ENCODE data around the gene CHRNB2.

The CHRNB2 gene

GRCh38 chr1:154619181-154619948 is 51.8 kb downstream of the CHRNB2 start:
- ChIA-PET POLR2A (no interaction called here), CTCF (interaction anchor here (2.0 kb wide), 1 partner anchor 60 kb away, joined by 5 read pairs; no protein-coding TSS in a partner anchor)
- DNase-seq (ENCODE audit: extremely low spot score): no peak
- no peak for TF ChIP-seq CTCF (IDR thresholded peaks at IDR 0.05; ENCODE audit: control extremely low read depth, extremely low read depth, low read depth, missing control alignments)

- DNase-seq (ENCODE audit: extremely low spot score): no peak
- TF ChIP-seq CTCF (IDR thresholded peaks at IDR 0.05; ENCODE audit: control extremely low read depth, extremely low read depth, low read depth, missing control alignments): no peak
- CTCF ChIA-PET: interaction anchor here (1.1 to 1.3 kb wide), 3 partner anchors 11 to 323 kb away, joined by 3 to 6 read pairs (median 3); no protein-coding TSS in a partner anchor
- POLR2A ChIA-PET: no interaction called here
Measured at GRCh38 chr1:154620751-154621150, 53.2 kb downstream of the CHRNB2 start.

GRCh38 chr1:154621875-154622274 is 54.3 kb downstream of the CHRNB2 start:
- DNase-seq (ENCODE audit: extremely low spot score): no peak
- no peak for TF ChIP-seq CTCF (IDR thresholded peaks at IDR 0.05; ENCODE audit: control extremely low read depth, extremely low read depth, low read depth, missing control alignments)
- ChIA-PET CTCF (interaction anchor here (1.2 kb wide), 1 partner anchor 12 kb away, joined by 4 read pairs; no protein-coding TSS in a partner anchor), POLR2A (no interaction called here)

- no peak for TF ChIP-seq CTCF (IDR thresholded peaks at IDR 0.05; ENCODE audit: control extremely low read depth, extremely low read depth, low read depth, missing control alignments)
- no peak for DNase-seq (ENCODE audit: extremely low spot score)
- ChIA-PET POLR2A (no interaction called here), CTCF (interaction anchor here (1.2 kb wide), 1 partner anchor 12 kb away, joined by 4 read pairs; no protein-coding TSS in a partner anchor)
Measured at GRCh38 chr1:154622503-154623039, 55.0 kb downstream of the CHRNB2 start.

- ChIA-PET CTCF (interaction anchor here (1.2 to 1.4 kb wide), 2 partner anchors 16 to 255 kb away, joined by 3 read pairs; no protein-coding TSS in a partner anchor), POLR2A (no interaction called here)
- no peak for TF ChIP-seq CTCF (IDR thresholded peaks at IDR 0.05; ENCODE audit: control extremely low read depth, extremely low read depth, low read depth, missing control alignments)
- DNase-seq (ENCODE audit: extremely low spot score): no peak
Measured at GRCh38 chr1:154623358-154623757, 55.8 kb downstream of the CHRNB2 start.

GRCh38 chr1:154624746-154625643 is 57.4 kb downstream of the CHRNB2 start:
- POLR2A ChIA-PET: interaction anchor here (0.8 kb wide), 1 partner anchor 407 kb away, joined by 5 read pairs; no protein-coding TSS in a partner anchor
- CTCF ChIA-PET: interaction anchor here (1.2 to 3.2 kb wide), 4 partner anchors 15 to 253 kb away, joined by 3 to 13 read pairs (median 3); no protein-coding TSS in a partner anchor
- DNase-seq (ENCODE audit: extremely low spot score): no peak
- TF ChIP-seq CTCF (IDR thresholded peaks at IDR 0.05; ENCODE audit: control extremely low read depth, extremely low read depth, low read depth, missing control alignments): no peak

Data from GM10248 (cell line).